Endothelial cell of umbilical vein (primary cell): Measurements from ENCODE around the gene DNAJC8. TPM values are rescaled to one million over a fixed set of nuclear protein-coding genes. Genes with fewer than 3 reads are reported as not detected.

ENCODE experiments used
- BruUV-seq: library from RNA; stranded (reverse); fragments of 400-500 nt; replicated peaks from 2 replicates; lab custom pipeline; 2021; lab: Mats Ljungman, UMichigan
- CTCF ChIA-PET: fragments of 300-600, 350-600 bp; sonication (Branson Sonifier 250); formaldehyde crosslinking; loops from one replicate; lab custom pipeline; 2021; ENCODE audit warnings: antibody characterized with exemption, inconsistent platforms; lab: Charles Lee
- POLR2A ChIA-PET: fragments of 300-600, 350-600 bp; sonication (Branson Sonifier 250); formaldehyde crosslinking; loops from one replicate; lab custom pipeline; 2021; ENCODE audit warnings: antibody characterized with exemption, inconsistent platforms; lab: Charles Lee
- DNase-seq: peaks from one replicate; pipeline ENCODE4 v3.0.0-alpha.2; 2011; ENCODE audit warnings: low read depth, low spot score
- FAIRE-seq: peaks from 2 replicates; lab custom pipeline; 2011; peaks lifted over from hg19 to GRCh38; lab: Jason Lieb, UNC
- H2AFZ ChIP-seq: 2 replicates; pipeline ENCODE4 v1.6.0; 2012; ENCODE audit warnings: low read depth, low read length, control low read depth, inconsistent platforms
- H3K27ac ChIP-seq: 2 replicates; pipeline ENCODE4 v1.5.1; 2011; ENCODE audit warnings: low read depth, mild to moderate bottlenecking, control low read depth, low read length, moderate library complexity; ENCODE audit not compliant: insufficient read depth
- H3K27me3 ChIP-seq, 2 experiments: 2 replicates each; pipeline versions ENCODE4 v1.6.0 to v1.6.1; 2011; ENCODE audit warnings: low read length in 2 of 2, mixed read lengths in 1 of 2; ENCODE audit not compliant: control insufficient read depth in 2 of 2, insufficient read depth in 2 of 2
- H3K36me3 ChIP-seq, 2 experiments: 2 replicates in 1 of 2; 3 replicates in 1 of 2; pipeline ENCODE4 v1.5.1; 2011; ENCODE audit warnings: low read length in 2 of 2, mild to moderate bottlenecking in 1 of 2, moderate library complexity in 1 of 2; ENCODE audit not compliant: control insufficient read depth in 2 of 2, insufficient read depth in 2 of 2; ENCODE audit errors: extremely low read depth in 1 of 2
- H3K4me1 ChIP-seq: 3 replicates; pipeline ENCODE4 v1.5.1; 2011; ENCODE audit warnings: mild to moderate bottlenecking, low read length; ENCODE audit not compliant: control insufficient read depth, insufficient read depth; ENCODE audit errors: extremely low read depth
- H3K4me2 ChIP-seq: 2 replicates; pipeline ENCODE4 v1.6.1; 2011; ENCODE audit warnings: low read length, control low read depth, mixed read lengths; ENCODE audit not compliant: insufficient read depth
- H3K4me3 ChIP-seq, 3 experiments: fragments of 200-600 bp in 1 of 3; sonication (generic), shearing (Covaris generic) in 1 of 3; replicated peaks in 1 of 3; 2 replicates each; pipeline ENCODE4 v1.5.1; 2011 to 2016; ENCODE audit warnings: control low read depth in 3 of 3, low read length in 3 of 3, mild to moderate bottlenecking in 2 of 3, inconsistent platforms in 1 of 3, low read depth in 1 of 3, moderate library complexity in 1 of 3; ENCODE audit not compliant: insufficient read depth in 1 of 3
- H3K79me2 ChIP-seq: 2 replicates; pipeline ENCODE4 v1.6.0; 2012; ENCODE audit warnings: low read length, inconsistent platforms; ENCODE audit not compliant: control insufficient read depth, insufficient read depth
- H3K9ac ChIP-seq: replicated peaks from 2 replicates; pipeline ENCODE3; 2011; ENCODE audit warnings: low read length, control low read depth; ENCODE audit not compliant: insufficient read depth; ENCODE audit errors: extremely low read depth
- H3K9me1 ChIP-seq: replicated peaks from 3 replicates; pipeline ENCODE4 v1.6.0; 2011; ENCODE audit warnings: mild to moderate bottlenecking, low read length; ENCODE audit not compliant: control insufficient read depth, insufficient read depth; ENCODE audit errors: extremely low read depth
- H3K9me3 ChIP-seq: replicated peaks from 2 replicates; pipeline ENCODE4 v1.5.1; 2012; ENCODE audit warnings: low read length, inconsistent platforms; ENCODE audit not compliant: control insufficient read depth, insufficient read depth
- H4K20me1 ChIP-seq: replicated peaks from 2 replicates; pipeline ENCODE3; 2011; ENCODE audit warnings: mild to moderate bottlenecking, low read length; ENCODE audit not compliant: control insufficient read depth, insufficient read depth; ENCODE audit errors: extremely low read depth
- EZH2 ChIP-seq: IDR thresholded peaks from 2 replicates; pipeline ENCODE4 v1.6.1; 2012; ENCODE audit warnings: borderline replicate concordance, low read depth, mild to moderate bottlenecking, moderate library complexity, low read length, inconsistent platforms; ENCODE audit not compliant: severe bottlenecking
- FOS ChIP-seq: IDR thresholded peaks from 2 replicates; pipeline ENCODE4 v1.6.1; 2011; ENCODE audit warnings: mild to moderate bottlenecking, low read length, moderate library complexity, borderline replicate concordance; ENCODE audit not compliant: insufficient read depth
- GATA2 ChIP-seq: IDR thresholded peaks from 2 replicates; pipeline ENCODE4 v1.7.0; 2011; ENCODE audit warnings: low read depth, mild to moderate bottlenecking, moderate library complexity, mixed read lengths, low read length; ENCODE audit not compliant: insufficient read length, insufficient read depth
- JUN ChIP-seq: IDR thresholded peaks from 2 replicates; pipeline ENCODE4 v1.6.1; 2011; ENCODE audit warnings: borderline replicate concordance, low read depth; ENCODE audit not compliant: insufficient read length, insufficient read depth
- MYC ChIP-seq: IDR thresholded peaks from one replicate; pipeline ENCODE4 v1.6.1; 2011; ENCODE audit warnings: mild to moderate bottlenecking, low read depth, low read length
- POLR2A ChIP-seq: IDR thresholded peaks from 2 replicates; pipeline ENCODE4 v1.6.1; 2012; ENCODE audit warnings: low read depth, mild to moderate bottlenecking, control low read depth, low read length
- POLR2AphosphoS5 ChIP-seq: IDR thresholded peaks from 2 replicates; pipeline ENCODE4 v1.6.1; 2012; ENCODE audit warnings: low read depth, mild to moderate bottlenecking, control low read depth, low read length, moderate library complexity; ENCODE audit not compliant: insufficient read depth
- dilution Hi-C: fragments of 300-500 bp; cut with MboI; formaldehyde crosslinking; loops from one replicate; pipeline ENCODE4 v1.15.0; 2019; ENCODE audit warnings: low sequenced_read_pairs; ENCODE audit not compliant: extremely low pct_ligation_motif_present
- intact Hi-C: fragments of 100-400 bp; cut with micrococcal nuclease; formaldehyde crosslinking; loops from one replicate; pipeline ENCODE4 v1.10.0; 2022
- polyA plus RNA-seq, 4 experiments: library from polyadenylated mRNA; depleted of rRNA in 3 of 4; stranded (reverse) in 3 of 4; unstranded in 1 of 4; fragments of >200 nt; gene quantifications; 2 replicates each; pipeline versions ENCODE4 v1.2.1 to v1.2.3, GENCODE V29; 2011 to 2012; ENCODE audit warnings: missing spikeins in 1 of 4
- total RNA-seq: library from RNA; stranded (reverse); gene quantifications from 2 replicates; pipeline ENCODE4 v1.2.3, GENCODE V29; 2021
- TF ChIP-seq, protein P1 (sequence below), 2 donors: IDR thresholded peaks; 1 replicate in 1 of 2; 2 replicates in 1 of 2; pipeline ENCODE4 v1.5.1; 2011; ENCODE audit warnings: low read length in 2 of 2, mild to moderate bottlenecking in 2 of 2, moderate library complexity in 2 of 2, control low read depth in 1 of 2, inconsistent platforms in 1 of 2, low read depth in 1 of 2; ENCODE audit not compliant: insufficient read depth in 1 of 2; ENCODE audit errors: extremely low read depth in 1 of 2
- TF ChIP-seq, protein P2 (sequence below): IDR thresholded peaks from 2 replicates; pipeline ENCODE4 v1.6.1; 2011; ENCODE audit not compliant: insufficient read depth, insufficient read length

Gene DNAJC8
- total and polyA plus RNA-seq, 2 donors (not counting 3 experiments of a cell fraction or from before 2014, with no cell fraction given): 71.0 to 106 TPM

- Histone ChIP-seq H3K9me3 (no peaks in the 10 kb centered on the region), H3K79me2 (peaks cover 37% of the 10 kb centered on the region), H3K27ac (no peak overlapping the region), H3K9ac (no peak overlapping the region), H3K4me3 (no peak overlapping the region), H3K4me1 (peaks cover 3% of the 10 kb centered on the region), H2AFZ (no peak overlapping the region), H3K27me3 (no peaks in the 10 kb centered on the region), H4K20me1 (peaks cover 5% of the 10 kb centered on the region), H3K36me3 (peaks cover 5 to 17% of the 10 kb centered on the region in 2 experiments), H3K9me1 (no peaks in the 10 kb centered on the region), H3K4me2 (no peak overlapping the region)
- intact Hi-C loops: no loop called here
- TF ChIP-seq, protein P1, sequence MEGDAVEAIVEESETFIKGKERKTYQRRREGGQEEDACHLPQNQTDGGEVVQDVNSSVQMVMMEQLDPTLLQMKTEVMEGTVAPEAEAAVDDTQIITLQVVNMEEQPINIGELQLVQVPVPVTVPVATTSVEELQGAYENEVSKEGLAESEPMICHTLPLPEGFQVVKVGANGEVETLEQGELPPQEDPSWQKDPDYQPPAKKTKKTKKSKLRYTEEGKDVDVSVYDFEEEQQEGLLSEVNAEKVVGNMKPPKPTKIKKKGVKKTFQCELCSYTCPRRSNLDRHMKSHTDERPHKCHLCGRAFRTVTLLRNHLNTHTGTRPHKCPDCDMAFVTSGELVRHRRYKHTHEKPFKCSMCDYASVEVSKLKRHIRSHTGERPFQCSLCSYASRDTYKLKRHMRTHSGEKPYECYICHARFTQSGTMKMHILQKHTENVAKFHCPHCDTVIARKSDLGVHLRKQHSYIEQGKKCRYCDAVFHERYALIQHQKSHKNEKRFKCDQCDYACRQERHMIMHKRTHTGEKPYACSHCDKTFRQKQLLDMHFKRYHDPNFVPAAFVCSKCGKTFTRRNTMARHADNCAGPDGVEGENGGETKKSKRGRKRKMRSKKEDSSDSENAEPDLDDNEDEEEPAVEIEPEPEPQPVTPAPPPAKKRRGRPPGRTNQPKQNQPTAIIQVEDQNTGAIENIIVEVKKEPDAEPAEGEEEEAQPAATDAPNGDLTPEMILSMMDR (IDR thresholded peaks at IDR 0.05; ENCODE audit: extremely low read depth in 1 of 2, insufficient read depth in 1 of 2, low read depth in 1 of 2, low read length in 2 of 2): no peak
- no peak for TF ChIP-seq JUN
- TF ChIP-seq MYC: no peak
- TF ChIP-seq POLR2A: no peak
- no peak for TF ChIP-seq POLR2AphosphoS5
- no peak for TF ChIP-seq EZH2
- TF ChIP-seq, protein P2, sequence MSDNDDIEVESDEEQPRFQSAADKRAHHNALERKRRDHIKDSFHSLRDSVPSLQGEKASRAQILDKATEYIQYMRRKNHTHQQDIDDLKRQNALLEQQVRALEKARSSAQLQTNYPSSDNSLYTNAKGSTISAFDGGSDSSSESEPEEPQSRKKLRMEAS: no peak
- no peak for TF ChIP-seq FOS
- no peak for TF ChIP-seq GATA2
- no TSS peak for BruUV-seq
- dilution Hi-C loops: loop anchor here (25.0 kb wide), 1 partner anchor 343 kb away; no protein-coding TSS in a partner anchor
- DNase-seq (no peak), FAIRE-seq (no peak)
- ChIA-PET CTCF (interaction anchor here (0.9 to 3.1 kb wide), 3 partner anchors 10 to 21 kb away, joined by 3 to 17 read pairs (median 3); no protein-coding TSS in a partner anchor), POLR2A (no interaction called here)
Measured at GRCh38 chr1:28269529-28269928, 36.7 kb upstream of the DNAJC8 start.
